ENCODE measurements around the gene BMI1. TPM values are rescaled to one million over a fixed set of nuclear protein-coding genes. Genes with fewer than 3 reads are reported as not detected.

BMI1 gene
- total and polyA plus RNA-seq, 2 donors (not counting 3 experiments of a cell fraction or from before 2014, with no cell fraction given), result 12.0 to 25.1 TPM

DNA sequence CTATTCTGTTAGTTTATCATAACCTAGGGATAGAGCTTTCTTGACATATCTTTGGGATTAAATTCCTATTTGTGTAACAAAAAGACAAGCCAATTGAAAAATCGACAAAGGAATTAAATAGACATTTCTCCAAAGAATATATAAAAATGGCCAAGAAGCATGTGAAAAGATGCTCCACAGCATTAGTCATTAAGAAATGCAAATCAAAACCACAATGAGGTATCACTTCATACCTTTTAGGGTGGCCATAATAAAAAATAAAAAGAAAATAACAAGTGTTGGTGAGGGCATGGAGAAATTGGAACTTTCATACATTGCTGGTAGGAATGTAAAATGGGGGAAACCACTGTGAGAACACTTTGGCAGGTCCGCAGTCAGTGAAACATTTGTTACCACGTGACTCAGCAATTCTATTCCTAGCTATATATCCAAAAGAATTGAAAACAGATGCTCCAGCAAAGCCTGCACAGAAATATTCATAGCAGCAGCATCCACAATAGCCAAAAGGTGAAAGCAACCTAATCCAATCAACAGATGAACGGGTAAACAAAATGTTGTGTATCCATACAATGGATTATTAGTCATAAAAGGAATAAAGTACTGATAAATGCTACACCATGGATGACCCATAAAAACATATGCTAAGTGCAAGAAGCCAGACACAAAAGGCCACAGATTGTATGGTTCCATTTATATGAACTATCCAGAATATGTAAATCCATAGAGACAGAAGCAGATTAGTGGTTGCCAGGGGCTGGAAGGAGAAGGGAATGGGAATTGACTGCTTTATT, 44.9 kb downstream of the BMI1 start:
- Histone ChIP-seq H4K20me1 (replicated peaks; ENCODE audit: control insufficient read depth, extremely low read depth, insufficient read depth, low read length) (no peaks in the 10 kb centered on the region), H3K4me3 (replicated peaks in 1 of 3; ENCODE audit: insufficient read depth in 1 of 3, low read depth in 1 of 3, low read length in 3 of 3) (no peak overlapping the region), H3K9me3 (replicated peaks; ENCODE audit: control insufficient read depth, insufficient read depth, low read length) (no peaks in the 10 kb centered on the region), H3K27ac (ENCODE audit: insufficient read depth, low read depth, low read length) (no peak overlapping the region), H2AFZ (ENCODE audit: low read depth, low read length) (no peak overlapping the region), H3K79me2 (ENCODE audit: control insufficient read depth, insufficient read depth, low read length) (no peaks in the 10 kb centered on the region), H3K9me1 (replicated peaks; ENCODE audit: control insufficient read depth, extremely low read depth, insufficient read depth, low read length) (no peaks in the 10 kb centered on the region), H3K4me2 (ENCODE audit: insufficient read depth, low read length) (no peak overlapping the region), H3K36me3 (ENCODE audit: control insufficient read depth in 2 of 2, extremely low read depth in 1 of 2, insufficient read depth in 2 of 2, low read length in 2 of 2) (no peaks in the 10 kb centered on the region), H3K9ac (replicated peaks; ENCODE audit: extremely low read depth, insufficient read depth, low read length) (no peak overlapping the region), H3K27me3 (ENCODE audit: control insufficient read depth in 2 of 2, insufficient read depth in 2 of 2, low read length in 2 of 2) (no peaks in the 10 kb centered on the region), H3K4me1 (ENCODE audit: control insufficient read depth, extremely low read depth, insufficient read depth, low read length) (peaks cover 20% of the 10 kb centered on the region)
- dilution Hi-C loops (cut with MboI; ENCODE audit: extremely low pct_ligation_motif_present, low sequenced_read_pairs), result no loop called here
- intact Hi-C loops (cut with micrococcal nuclease), result no loop called here
- DNase-seq (ENCODE audit: low read depth, low spot score) (no peak), FAIRE-seq (no peak)
- POLR2A ChIA-PET, result no interaction called here
- TF ChIP-seq GATA2 (IDR thresholded peaks at IDR 0.05; ENCODE audit: insufficient read depth, insufficient read length, low read depth, low read length) (no peak), EZH2 (IDR thresholded peaks at IDR 0.05; ENCODE audit: borderline replicate concordance, low read depth, low read length, severe bottlenecking) (no peak), POLR2A (IDR thresholded peaks at IDR 0.05; ENCODE audit: low read depth, low read length) (no peak), POLR2AphosphoS5 (IDR thresholded peaks at IDR 0.05; ENCODE audit: insufficient read depth, low read depth, low read length) (no peak), MYC (IDR thresholded peaks at IDR 0.05; ENCODE audit: low read depth, low read length) (no peak), FOS (IDR thresholded peaks at IDR 0.05; ENCODE audit: borderline replicate concordance, insufficient read depth, low read length) (no peak), JUN (IDR thresholded peaks at IDR 0.05; ENCODE audit: borderline replicate concordance, insufficient read depth, insufficient read length, low read depth) (no peak)
- TF ChIP-seq, protein P1, sequence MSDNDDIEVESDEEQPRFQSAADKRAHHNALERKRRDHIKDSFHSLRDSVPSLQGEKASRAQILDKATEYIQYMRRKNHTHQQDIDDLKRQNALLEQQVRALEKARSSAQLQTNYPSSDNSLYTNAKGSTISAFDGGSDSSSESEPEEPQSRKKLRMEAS (IDR thresholded peaks at IDR 0.05; ENCODE audit: insufficient read depth, insufficient read length), result no peak
- TF ChIP-seq, protein P2, sequence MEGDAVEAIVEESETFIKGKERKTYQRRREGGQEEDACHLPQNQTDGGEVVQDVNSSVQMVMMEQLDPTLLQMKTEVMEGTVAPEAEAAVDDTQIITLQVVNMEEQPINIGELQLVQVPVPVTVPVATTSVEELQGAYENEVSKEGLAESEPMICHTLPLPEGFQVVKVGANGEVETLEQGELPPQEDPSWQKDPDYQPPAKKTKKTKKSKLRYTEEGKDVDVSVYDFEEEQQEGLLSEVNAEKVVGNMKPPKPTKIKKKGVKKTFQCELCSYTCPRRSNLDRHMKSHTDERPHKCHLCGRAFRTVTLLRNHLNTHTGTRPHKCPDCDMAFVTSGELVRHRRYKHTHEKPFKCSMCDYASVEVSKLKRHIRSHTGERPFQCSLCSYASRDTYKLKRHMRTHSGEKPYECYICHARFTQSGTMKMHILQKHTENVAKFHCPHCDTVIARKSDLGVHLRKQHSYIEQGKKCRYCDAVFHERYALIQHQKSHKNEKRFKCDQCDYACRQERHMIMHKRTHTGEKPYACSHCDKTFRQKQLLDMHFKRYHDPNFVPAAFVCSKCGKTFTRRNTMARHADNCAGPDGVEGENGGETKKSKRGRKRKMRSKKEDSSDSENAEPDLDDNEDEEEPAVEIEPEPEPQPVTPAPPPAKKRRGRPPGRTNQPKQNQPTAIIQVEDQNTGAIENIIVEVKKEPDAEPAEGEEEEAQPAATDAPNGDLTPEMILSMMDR (IDR thresholded peaks at IDR 0.05; ENCODE audit: extremely low read depth in 1 of 2, insufficient read depth in 1 of 2, low read depth in 1 of 2, low read length in 2 of 2), result no peak
- CTCF ChIA-PET, result interaction anchor here (0.9 kb wide), 1 partner anchor 13 kb away, joined by 3 read pairs; no protein-coding TSS in a partner anchor
- no TSS peak for BruUV-seq (replicated peaks)

Data from endothelial cell of umbilical vein (primary cell).